ENCODE measurements around the gene SAP30BP. TPM values are rescaled to one million over a fixed set of nuclear protein-coding genes. Genes with fewer than 3 reads are reported as not detected.

Gene SAP30BP
- total and polyA plus RNA-seq, 2 of the 8 experiments (the other 6 are each of a cell fraction or from before 2014, with no cell fraction given): 63.3 to 79.9 TPM

DNA sequence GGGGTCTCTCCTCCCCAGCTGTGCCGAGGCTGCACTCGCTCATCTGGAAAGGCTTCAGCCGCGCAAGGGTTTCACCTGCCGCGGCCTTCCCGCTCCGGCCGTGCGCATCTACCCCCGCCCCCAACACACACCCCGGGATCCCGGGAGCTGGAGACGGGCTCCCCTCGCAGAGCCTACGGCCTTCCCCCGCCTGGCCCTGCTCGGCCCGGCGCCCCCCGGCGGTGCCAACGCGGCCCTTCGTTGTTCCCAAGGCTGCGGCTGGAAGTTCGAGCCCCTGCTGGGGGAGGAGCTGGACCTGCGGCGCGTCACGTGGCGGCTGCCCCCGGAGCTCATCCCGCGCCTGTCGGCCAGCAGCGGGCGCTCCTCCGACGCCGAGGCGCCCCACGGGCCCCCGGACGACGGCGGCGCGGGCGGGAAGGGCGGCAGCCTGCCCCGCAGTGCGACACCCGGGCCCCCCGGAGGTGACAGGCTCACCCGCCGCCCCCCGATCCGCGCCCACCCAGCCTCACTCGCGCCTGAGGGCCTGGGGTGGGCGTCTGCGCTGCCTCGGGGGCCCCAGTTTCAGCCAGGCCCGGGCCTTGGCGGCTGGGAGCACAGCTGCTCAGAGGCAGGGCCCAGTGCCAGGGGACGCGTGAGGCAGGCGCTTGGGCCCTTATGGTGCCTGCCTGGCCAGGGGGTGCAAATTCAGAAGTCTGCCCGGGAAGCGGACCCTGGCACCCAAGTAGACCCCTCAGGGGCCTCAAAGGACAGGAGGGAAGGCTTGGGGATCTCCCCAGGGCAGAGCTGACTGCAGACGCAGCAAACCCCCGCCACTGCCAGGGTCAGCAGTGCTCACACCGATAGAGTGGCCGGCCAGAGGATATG is 86.6 kb downstream of the SAP30BP start:
- POLR2A ChIA-PET (ENCODE audit: partially characterized antibody): interaction anchor here (0.6 to 15.1 kb wide), 17 partner anchors 10 to 1215 kb away, joined by 3 to 425 read pairs (median 3); partner anchors contain the start of genes GALK1, ITGB4 and UNK
- TF ChIP-seq RAD21 (IDR thresholded peaks at IDR 0.05 in 1 of 2, conservative IDR thresholded peaks at IDR 0.05 in 1 of 2; ENCODE audit: low read depth in 2 of 2, low read length in 2 of 2) (peak in 1 of 2 experiments; percentile 29; a peak in 1 of 4 replicates), YY1 (IDR thresholded peaks at IDR 0.05; ENCODE audit: low read depth, low read length) (no peak), GABPA (IDR thresholded peaks at IDR 0.05; ENCODE audit: borderline replicate concordance, insufficient read depth, low read length) (no peak; the same call in 1 of the 2 replicates), NRF1 (IDR thresholded peaks at IDR 0.05; ENCODE audit: low read depth, low read length) (no peak)
- TF ChIP-seq, protein P1, sequence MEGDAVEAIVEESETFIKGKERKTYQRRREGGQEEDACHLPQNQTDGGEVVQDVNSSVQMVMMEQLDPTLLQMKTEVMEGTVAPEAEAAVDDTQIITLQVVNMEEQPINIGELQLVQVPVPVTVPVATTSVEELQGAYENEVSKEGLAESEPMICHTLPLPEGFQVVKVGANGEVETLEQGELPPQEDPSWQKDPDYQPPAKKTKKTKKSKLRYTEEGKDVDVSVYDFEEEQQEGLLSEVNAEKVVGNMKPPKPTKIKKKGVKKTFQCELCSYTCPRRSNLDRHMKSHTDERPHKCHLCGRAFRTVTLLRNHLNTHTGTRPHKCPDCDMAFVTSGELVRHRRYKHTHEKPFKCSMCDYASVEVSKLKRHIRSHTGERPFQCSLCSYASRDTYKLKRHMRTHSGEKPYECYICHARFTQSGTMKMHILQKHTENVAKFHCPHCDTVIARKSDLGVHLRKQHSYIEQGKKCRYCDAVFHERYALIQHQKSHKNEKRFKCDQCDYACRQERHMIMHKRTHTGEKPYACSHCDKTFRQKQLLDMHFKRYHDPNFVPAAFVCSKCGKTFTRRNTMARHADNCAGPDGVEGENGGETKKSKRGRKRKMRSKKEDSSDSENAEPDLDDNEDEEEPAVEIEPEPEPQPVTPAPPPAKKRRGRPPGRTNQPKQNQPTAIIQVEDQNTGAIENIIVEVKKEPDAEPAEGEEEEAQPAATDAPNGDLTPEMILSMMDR (IDR thresholded peaks at IDR 0.05; ENCODE audit: control extremely low read depth in 1 of 3, insufficient read depth in 1 of 3, low read depth in 1 of 3, low read length in 3 of 3): peak; percentile 73 to 74 (median 74)
- TF ChIP-seq, protein P2, sequence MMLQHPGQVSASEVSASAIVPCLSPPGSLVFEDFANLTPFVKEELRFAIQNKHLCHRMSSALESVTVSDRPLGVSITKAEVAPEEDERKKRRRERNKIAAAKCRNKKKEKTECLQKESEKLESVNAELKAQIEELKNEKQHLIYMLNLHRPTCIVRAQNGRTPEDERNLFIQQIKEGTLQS (IDR thresholded peaks at IDR 0.05; ENCODE audit: insufficient read depth, low read depth, low read length): peak; percentile 90; the same call in 1 of the 2 replicates

More for the DNA sequence above, 86.6 kb downstream of the SAP30BP start:
- Histone ChIP-seq H3K79me1 (ENCODE audit: low read depth, low read length) (no peaks in the 10 kb centered on the region), H2BK12ac (ENCODE audit: low read depth, low read length) (no peak overlapping the region), H2BK15ac (ENCODE audit: low read length) (no peak overlapping the region), H2AFZ (ENCODE audit: low read length) (peak overlapping the region; percentile 65; the same call in 1 of the 2 replicates), H2BK120ac (replicated peaks; ENCODE audit: low read depth, low read length) (no peak overlapping the region), H3K56ac (replicated peaks; ENCODE audit: insufficient read length, low read depth, low read length) (no peak overlapping the region), H3K23ac (ENCODE audit: insufficient read length) (no peak overlapping the region), H4K91ac (replicated peaks; ENCODE audit: insufficient read length, low read length) (peak overlapping the region; percentile 73), H4K20me1 (replicated peaks in 1 of 2; ENCODE audit: control insufficient read depth in 1 of 2, insufficient read depth in 2 of 2, low read length in 2 of 2) (peaks cover 0 to 5% of the 10 kb centered on the region in 2 experiments), H3K4me1 (replicated peaks in 1 of 4; ENCODE audit: control insufficient read depth in 3 of 4, insufficient read depth in 4 of 4, low read length in 3 of 4) (peaks cover 0 to 7% (median 3%) of the 10 kb centered on the region in 4 experiments; a peak in 4 of 7 replicates), H2BK5ac (ENCODE audit: low read depth, low read length) (no peak overlapping the region), H3K18ac (ENCODE audit: extremely low read depth, low read length) (no peak overlapping the region; the same call in none of the 2 replicates), H3K14ac (ENCODE audit: insufficient read length) (no peak overlapping the region), H3K9ac (replicated peaks in 1 of 4; ENCODE audit: extremely low read depth in 1 of 4, low read depth in 3 of 4, low read length in 3 of 4) (peak overlapping the region in 3 of 4 experiments; percentile 29 to 53 (median 39); a peak in 4 of 7 replicates), H3K27ac (ENCODE audit: low read depth, low read length) (no peak overlapping the region), H4K8ac (ENCODE audit: extremely low read depth, insufficient read depth, low read length) (peak overlapping the region; percentile 89), H3K23me2 (ENCODE audit: low read depth, low read length) (no peaks in the 10 kb centered on the region; the same call in 1 of the 2 replicates), H3K36me3 (ENCODE audit: control insufficient read depth in 2 of 4, insufficient read depth in 4 of 4, low read length in 3 of 4) (no peaks in the 10 kb centered on the region), H3K4ac (replicated peaks; ENCODE audit: insufficient read length, low read depth, low read length) (no peak overlapping the region), H3K9me3 (ENCODE audit: insufficient read depth in 2 of 2, low read depth in 1 of 2, low read length in 1 of 2) (no peaks in the 10 kb centered on the region), H2BK20ac (ENCODE audit: low read length) (no peak overlapping the region), H3K79me2 (ENCODE audit: control insufficient read depth in 1 of 2, insufficient read depth in 2 of 2, low read length in 2 of 2) (no peaks in the 10 kb centered on the region), H3K27me3 (replicated peaks in 1 of 4; ENCODE audit: control insufficient read depth in 3 of 4, extremely low read depth in 1 of 4, insufficient read depth in 3 of 4, low read length in 3 of 4) (peaks cover 0 to 2% (median 0%) of the 10 kb centered on the region in 4 experiments; a peak in 1 of 7 replicates), H3K4me3 (ENCODE audit: extremely low read depth in 1 of 4, insufficient read depth in 2 of 4, low read depth in 3 of 4, low read length in 4 of 4) (peak overlapping the region; percentile 11 to 59 (median 21); a peak in 5 of 8 replicates), H3K4me2 (ENCODE audit: insufficient read depth in 1 of 2, low read depth in 2 of 2, low read length in 2 of 2) (peak overlapping the region; percentile 7 to 73; a peak in 3 of 4 replicates), H4K5ac (ENCODE audit: insufficient read length, low read depth, low read length) (no peak overlapping the region), H2AK5ac (ENCODE audit: low read depth, low read length) (no peak overlapping the region)
- DNase-seq (ENCODE audit: low read depth in 1 of 2, low spot score in 2 of 2) (peak; percentile 43 to 90), FAIRE-seq (no peak)
- 29% methylated on average over 39 of the region's 76 CpGs; no CpG with 5 or more reads in 1 of the 2 experiments for WGBS, 2 experiments (ENCODE audit: extremely low coverage in 1 of 2, insufficient coverage in 1 of 2, insufficient read length in 1 of 2, insufficient replicate concordance in 2 of 2, low coverage in 1 of 2, low lambda C conversion rate in 2 of 2, missing lambda C conversion rate in 1 of 2)
- CTCF ChIA-PET (ENCODE audit: partially characterized antibody): interaction anchor here (0.6 to 19.5 kb wide), 40 partner anchors 8 to 516 kb away, joined by 3 to 359 read pairs (median 4); partner anchors contain the start of genes GALK1, RECQL5, SMIM5 and UNK

Measured in H1 (cell line).